H54 (cell line): ENCODE data around the gene PPP6C.
"Not testable (repeated sequence)": the region's sequence is repeated elsewhere in the genome, so short reads cannot be mapped to it uniquely, and the experiment has no call there.

ENCODE experiments used
- DNase-seq: peaks from one replicate; pipeline ENCODE4 v3.0.0; 2011; ENCODE audit warnings: low spot score, mixed read lengths; ENCODE audit not compliant: insufficient read length
- FAIRE-seq: peaks from 3 replicates; lab custom pipeline; 2011; peaks lifted over from hg19 to GRCh38; lab: Jason Lieb, UNC
- POLR2A ChIP-seq: IDR thresholded peaks from 2 replicates; pipeline ENCODE4 v1.6.1; 2011; ENCODE audit warnings: low read depth, mild to moderate bottlenecking, low read length

The PPP6C gene

DNA sequence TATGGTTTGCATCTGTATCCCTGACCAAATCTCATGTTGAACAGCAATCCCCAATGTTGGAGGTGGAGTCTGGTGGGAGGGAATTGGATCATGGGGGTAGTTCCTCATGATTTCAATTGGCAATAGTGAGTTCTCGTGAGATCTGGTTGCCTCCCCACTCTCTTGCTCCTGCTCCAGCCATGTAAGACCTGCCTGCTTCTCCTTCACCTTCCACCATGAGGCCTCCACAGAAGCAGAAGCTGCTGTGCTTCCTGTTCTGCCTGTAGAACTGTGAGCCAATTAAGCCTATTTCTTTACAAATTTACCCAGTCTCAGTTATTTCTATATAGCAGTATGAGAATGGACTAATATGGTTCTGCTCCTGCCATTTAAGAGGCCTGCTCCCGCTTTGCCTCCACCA lies 79.1 kb downstream of the PPP6C start:
- TF ChIP-seq POLR2A: no peak
- FAIRE-seq (no peak), DNase-seq (no peak)

DNA sequence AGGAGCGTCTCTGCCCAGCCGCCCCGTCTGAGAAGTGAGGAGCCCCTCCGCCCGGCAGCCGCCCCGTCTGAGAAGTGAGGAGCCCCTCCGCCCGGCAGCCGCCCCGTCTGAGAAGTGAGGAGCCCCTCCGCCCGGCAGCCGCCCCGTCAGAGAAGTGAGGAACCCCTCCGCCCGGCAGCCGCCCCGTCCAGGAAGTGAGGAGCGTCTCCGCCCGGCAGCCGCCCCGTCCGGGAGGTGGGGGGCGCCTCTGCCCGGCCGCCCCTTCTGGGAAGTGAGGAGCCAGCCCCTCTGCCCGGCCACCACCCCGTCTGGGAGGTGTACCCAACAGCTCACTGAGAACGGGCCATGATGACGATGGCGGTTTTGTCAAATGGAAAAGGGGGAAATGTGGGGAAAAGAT lies 81.1 kb downstream of the PPP6C start:
- not testable (repeated sequence) for DNase-seq, FAIRE-seq

GRCh38 chr9:125106285-125106893 lies 83.2 kb downstream of the PPP6C start:
- FAIRE-seq: peak; percentile 74
- peak; percentile 26 for DNase-seq
- no peak for TF ChIP-seq POLR2A

DNA sequence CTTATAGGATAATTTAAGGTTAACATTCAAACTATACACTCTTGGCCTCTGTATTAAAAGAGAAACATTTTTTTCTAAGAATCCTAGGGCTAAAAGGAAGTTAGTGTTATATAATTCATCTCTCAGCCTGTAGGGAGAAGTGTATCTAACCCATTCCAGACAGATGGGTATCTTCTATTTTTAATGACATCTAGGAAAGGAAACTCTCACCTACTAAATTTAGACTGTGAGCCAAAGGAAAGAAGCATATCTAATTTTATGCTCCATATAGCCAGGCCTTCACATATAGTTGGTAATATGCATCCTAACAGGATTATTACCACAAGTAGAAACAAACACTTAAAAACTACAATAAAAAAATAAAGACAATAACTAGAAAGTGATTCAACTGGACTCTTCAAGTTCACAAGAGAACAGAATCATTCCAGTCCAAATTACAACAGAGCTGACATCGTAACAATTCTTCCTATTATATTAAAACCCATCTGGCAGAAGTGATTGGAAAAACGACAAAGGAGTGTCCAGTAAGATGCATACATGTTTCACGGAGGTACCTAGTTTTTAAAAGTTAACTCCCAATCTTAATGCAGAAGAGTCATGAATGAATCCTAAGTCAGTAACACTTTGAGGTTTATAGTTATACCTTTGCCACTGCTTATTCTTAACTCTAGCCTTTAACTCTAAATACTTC lies 85.7 kb downstream of the PPP6C start:
- FAIRE-seq (peak; percentile 61), DNase-seq (no peak)

DNA sequence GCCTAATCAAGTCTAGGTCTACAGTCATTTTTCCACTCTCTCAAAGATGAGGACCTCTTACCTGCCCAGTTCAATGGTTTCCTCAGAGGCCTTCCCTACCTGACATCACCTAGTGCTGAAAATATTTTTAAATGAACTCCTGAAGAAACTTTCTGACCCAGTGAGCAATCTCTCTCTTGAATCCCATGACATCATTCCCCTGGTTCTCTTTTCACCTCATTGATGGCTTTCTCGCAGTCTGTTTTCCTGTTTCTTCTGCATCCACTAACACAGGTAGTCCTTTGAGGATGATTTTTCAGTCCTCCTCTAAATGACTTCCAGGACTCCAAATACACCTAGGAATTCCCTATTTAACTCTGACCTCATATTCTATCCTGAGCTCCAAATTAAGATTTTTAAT lies 86.6 kb downstream of the PPP6C start:
- TF ChIP-seq POLR2A: no peak
- no peak for FAIRE-seq
- DNase-seq: no peak

More for the DNA sequence above, 85.7 kb downstream of the PPP6C start:
- TF ChIP-seq POLR2A: no peak

- FAIRE-seq (no peak), DNase-seq (no peak)
- TF ChIP-seq POLR2A: no peak
These were observed 88.8 kb downstream of the PPP6C start for GRCh38 chr9:125100822-125101221.

DNA sequence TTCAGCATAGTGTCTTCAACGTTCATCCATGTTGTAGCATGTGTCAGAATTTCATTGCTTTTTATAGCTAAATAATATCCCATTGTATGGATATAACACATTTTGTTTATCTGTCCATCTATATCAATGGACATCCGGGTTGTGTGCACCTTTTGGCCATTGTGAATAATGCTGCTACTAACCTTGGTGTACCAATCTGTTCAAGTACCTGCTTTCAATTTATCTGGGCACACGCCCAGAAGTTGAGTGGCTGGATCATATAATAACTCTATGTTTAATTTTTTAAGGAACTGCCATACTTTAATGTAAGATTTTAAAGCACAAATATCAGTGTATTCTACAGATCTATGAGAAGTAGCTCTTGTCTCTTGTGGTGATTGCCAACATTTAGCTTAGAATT lies 89.8 kb downstream of the PPP6C start:
- DNase-seq (no peak), FAIRE-seq (no peak)

More for the DNA sequence above, 89.8 kb downstream of the PPP6C start:
- TF ChIP-seq POLR2A: no peak
